ENCODE data around the gene TIMM21. TPM values are rescaled to one million over a fixed set of nuclear protein-coding genes. Genes with fewer than 3 reads are reported as not detected.

The TIMM21 gene
- total RNA-seq, 1 experiment from 2014 or later, result 43.0 TPM

DNA sequence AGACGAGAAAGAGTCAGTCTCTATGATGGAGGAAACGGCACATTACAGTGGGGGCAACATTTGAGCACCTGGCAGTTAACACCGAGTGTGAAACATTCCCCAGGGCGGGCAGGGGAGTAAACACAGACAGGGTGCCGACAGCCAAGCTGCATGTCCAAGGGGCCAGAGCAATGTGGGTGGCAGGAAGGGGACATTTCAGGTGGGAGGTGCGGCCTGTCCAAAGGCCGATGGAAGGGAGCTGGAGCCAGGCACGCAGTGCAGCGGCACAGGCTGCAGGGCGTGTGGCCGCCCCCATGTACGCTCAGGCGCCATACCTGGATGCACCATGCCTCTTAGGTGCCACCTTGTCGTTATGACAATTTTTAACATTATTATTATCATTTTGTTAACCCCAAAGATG lies 43.3 kb downstream of the TIMM21 start:
- no peak for DNase-seq
- Histone ChIP-seq H3K36me3 (replicated peaks; ENCODE audit: control insufficient read depth, insufficient read depth, low read length) (no peaks in the 10 kb centered on the region), H3K27me3 (ENCODE audit: control insufficient read depth, insufficient read depth, low read length) (no peaks in the 10 kb centered on the region), H3K4me3 (ENCODE audit: insufficient read depth, low read depth, low read length) (no peak overlapping the region)

- no peak for DNase-seq
- Histone ChIP-seq H3K4me3 (ENCODE audit: insufficient read depth, low read depth, low read length) (no peak overlapping the region), H3K27me3 (ENCODE audit: control insufficient read depth, insufficient read depth, low read length) (no peaks in the 10 kb centered on the region), H3K36me3 (replicated peaks; ENCODE audit: control insufficient read depth, insufficient read depth, low read length) (no peaks in the 10 kb centered on the region)
These were observed 46.4 kb downstream of the TIMM21 start for GRCh38 chr18:74194691-74195090.

DNA sequence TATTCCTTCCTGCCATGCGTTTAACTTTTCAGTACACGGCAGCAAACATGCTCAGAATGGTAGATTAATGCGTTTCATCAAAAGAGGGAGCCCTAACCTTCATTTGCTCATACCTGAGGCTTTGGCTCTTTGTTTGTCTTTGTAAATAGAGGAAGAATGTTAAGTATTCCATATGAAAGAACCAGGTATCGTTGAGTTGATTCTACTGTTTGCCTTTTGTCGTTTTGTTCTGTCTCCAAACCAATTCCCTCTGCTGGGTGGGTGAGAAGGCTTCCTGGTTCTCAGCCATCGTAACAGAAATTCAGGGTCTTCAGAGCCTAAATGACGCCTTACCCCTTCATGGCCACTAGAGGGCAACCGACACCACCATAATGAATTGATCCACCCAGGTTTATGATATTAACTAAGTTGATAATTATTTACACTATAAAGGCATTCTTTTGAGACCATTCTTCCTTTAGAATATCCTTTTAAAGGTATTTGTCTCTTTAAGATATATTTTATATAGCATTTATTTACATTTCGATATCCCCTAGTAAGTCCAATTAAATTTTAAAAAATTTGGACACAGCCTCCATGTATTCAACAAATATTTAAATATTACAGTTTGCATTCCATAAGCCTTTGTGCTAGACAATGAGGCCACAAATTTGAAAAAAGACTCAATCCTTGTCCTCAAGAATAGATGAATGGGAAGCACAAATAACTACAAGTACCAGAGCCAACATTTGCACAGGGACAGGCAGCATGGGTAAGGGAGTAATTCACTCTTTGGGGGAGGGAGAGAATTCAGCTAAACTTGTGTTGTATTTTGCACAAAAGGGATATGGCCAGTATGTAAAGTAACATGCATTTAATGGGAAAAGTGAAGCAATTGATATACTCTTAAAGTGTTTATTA lies 48.1 kb downstream of the TIMM21 start:
- H3K4me3 ChIP-seq (ENCODE audit: insufficient read depth, low read depth, low read length), result no peak overlapping the region
- DNase-seq, result peak; percentile 87

DNA sequence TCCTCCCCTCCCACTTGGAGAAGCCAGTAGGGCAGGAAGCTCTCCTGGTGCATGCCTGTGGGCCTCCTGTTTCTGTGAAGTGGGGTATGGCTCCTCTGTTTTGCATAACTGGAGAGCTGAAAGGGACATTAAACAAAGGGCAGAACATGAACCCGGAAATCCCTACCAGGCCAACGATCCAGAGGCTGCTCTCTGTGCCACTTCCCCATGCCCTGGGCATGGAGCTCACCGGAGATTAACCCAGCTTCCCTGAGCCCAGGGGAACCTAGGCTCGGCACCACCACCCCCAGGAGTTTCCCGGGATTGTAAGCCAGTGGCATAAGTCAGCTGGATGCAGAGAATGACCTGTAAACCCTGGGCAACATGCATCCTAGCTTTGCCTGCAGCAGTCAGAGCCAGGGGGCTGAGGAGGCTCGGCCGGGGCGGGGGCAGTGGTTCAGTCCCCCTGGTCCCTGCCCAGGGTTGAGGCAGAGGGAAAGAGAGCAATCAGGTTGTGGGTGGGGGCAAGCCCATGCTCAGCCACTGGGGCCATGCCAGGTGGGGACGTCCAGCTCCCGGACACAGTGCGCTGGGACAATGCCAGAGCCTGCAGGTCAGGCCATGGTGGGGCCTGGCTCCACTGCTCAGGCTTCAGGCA lies 49.5 kb downstream of the TIMM21 start:
- H3K36me3 ChIP-seq (replicated peaks; ENCODE audit: control insufficient read depth, insufficient read depth, low read length), result no peaks in the 10 kb centered on the region
- no peaks in the 10 kb centered on the region for H3K27me3 ChIP-seq (ENCODE audit: control insufficient read depth, insufficient read depth, low read length)
- H3K4me3 ChIP-seq (ENCODE audit: insufficient read depth, low read depth, low read length), result no peak overlapping the region
- peak; percentile 55 for DNase-seq

More for the DNA sequence above, 48.1 kb downstream of the TIMM21 start:
- H3K36me3 ChIP-seq (replicated peaks; ENCODE audit: control insufficient read depth, insufficient read depth, low read length), result no peaks in the 10 kb centered on the region
- no peaks in the 10 kb centered on the region for H3K27me3 ChIP-seq (ENCODE audit: control insufficient read depth, insufficient read depth, low read length)

- Histone ChIP-seq H3K4me3 (ENCODE audit: insufficient read depth, low read depth, low read length) (no peak overlapping the region), H3K36me3 (replicated peaks; ENCODE audit: control insufficient read depth, insufficient read depth, low read length) (no peaks in the 10 kb centered on the region), H3K27me3 (ENCODE audit: control insufficient read depth, insufficient read depth, low read length) (no peaks in the 10 kb centered on the region)
- no peak for DNase-seq
These were observed 50.1 kb downstream of the TIMM21 start for GRCh38 chr18:74198453-74198852.

DNA sequence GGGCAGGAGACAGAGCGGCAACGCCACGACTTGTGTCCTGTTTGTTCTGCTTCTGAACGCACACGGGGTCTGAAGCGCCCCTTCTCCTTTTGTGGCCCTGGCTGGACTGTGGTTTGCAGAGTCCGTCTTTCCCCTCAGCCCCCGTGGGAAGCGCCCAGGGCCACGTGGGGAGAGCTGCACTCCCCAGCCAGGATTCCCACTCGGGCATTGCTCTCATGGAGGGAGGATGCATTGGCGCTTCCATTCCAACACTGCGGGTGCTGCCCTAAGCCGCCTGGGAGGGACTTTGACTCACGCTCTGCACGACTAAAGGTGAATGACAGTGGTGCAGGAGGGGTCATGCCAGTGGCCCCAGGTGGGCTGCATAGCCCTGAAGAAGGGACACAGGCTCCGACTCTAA lies 52.5 kb downstream of the TIMM21 start:
- DNase-seq, result no peak
- Histone ChIP-seq H3K4me3 (ENCODE audit: insufficient read depth, low read depth, low read length) (no peak overlapping the region), H3K36me3 (replicated peaks; ENCODE audit: control insufficient read depth, insufficient read depth, low read length) (no peaks in the 10 kb centered on the region), H3K27me3 (ENCODE audit: control insufficient read depth, insufficient read depth, low read length) (no peaks in the 10 kb centered on the region)

DNA sequence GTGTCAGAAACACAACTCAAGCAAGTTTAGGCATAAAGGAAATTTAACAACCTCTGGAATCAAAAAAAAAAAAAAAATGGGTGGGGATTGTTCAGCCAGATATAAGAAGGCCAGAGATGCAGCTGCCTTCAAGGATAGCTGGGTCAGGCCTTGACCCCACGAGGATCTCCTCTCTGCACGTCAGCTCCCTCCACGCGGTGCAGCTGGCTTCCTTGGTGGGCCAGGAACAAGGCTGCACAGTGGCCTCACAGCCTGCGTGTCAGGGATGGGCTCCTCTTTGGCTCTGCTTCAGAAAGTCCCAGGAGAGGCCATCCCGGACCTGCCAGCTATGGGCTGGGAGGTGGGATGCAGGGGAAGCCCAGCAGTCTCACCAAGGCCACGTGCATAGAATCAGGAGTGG lies 55.5 kb downstream of the TIMM21 start:
- no peaks in the 10 kb centered on the region for H3K27me3 ChIP-seq (ENCODE audit: control insufficient read depth, insufficient read depth, low read length)
- H3K36me3 ChIP-seq (replicated peaks; ENCODE audit: control insufficient read depth, insufficient read depth, low read length), result no peaks in the 10 kb centered on the region
- H3K4me3 ChIP-seq (ENCODE audit: insufficient read depth, low read depth, low read length), result no peak overlapping the region
- DNase-seq, result no peak

GRCh38 chr18:74204526-74205152 lies 56.3 kb downstream of the TIMM21 start:
- Histone ChIP-seq H3K36me3 (replicated peaks; ENCODE audit: control insufficient read depth, insufficient read depth, low read length) (no peaks in the 10 kb centered on the region), H3K4me3 (ENCODE audit: insufficient read depth, low read depth, low read length) (no peak overlapping the region), H3K27me3 (ENCODE audit: control insufficient read depth, insufficient read depth, low read length) (no peaks in the 10 kb centered on the region)
- no peak for DNase-seq

Other genes with a start within 250 kb of the TIMM21 start
- 0.55 and 1.5 TPM in 2 replicates for gene FBXO15, start 689 bp upstream of the TIMM21 start, total RNA-seq (2014; rRNA removed; shearing (Covaris generic))
- 104 and 130 TPM in 2 replicates for gene CYB5A, start 143.4 kb downstream of the TIMM21 start, total RNA-seq (2014; rRNA removed; shearing (Covaris generic))
- not detected in 2 replicates for gene C18orf63, start 167.3 kb downstream of the TIMM21 start, total RNA-seq (2014; rRNA removed; shearing (Covaris generic))